GM23338 (cell line): Measurements from ENCODE around the gene CYP2A7. TPM values are rescaled to one million over a fixed set of nuclear protein-coding genes. Genes with fewer than 3 reads are reported as not detected.

ENCODE experiments used
- ATAC-seq: fragments of 200-7000 bp; cut with Tn5 transposase; 3 replicates; pipeline ENCODE4 v1.9.1; 2020
- DNase-seq: peaks from one replicate; pipeline ENCODE4 v3.0.0-alpha.2; 2015; ENCODE audit warnings: low spot score
- H2AFZ ChIP-seq: fragments of 200-600 bp; sonication (generic); 2 replicates; pipeline ENCODE4 v1.8.0; 2016; ENCODE audit warnings: antibody characterized with exemption, mild to moderate bottlenecking, moderate library complexity
- H3F3A ChIP-seq: fragments of 200-600 bp; sonication (generic); replicated peaks from 2 replicates; pipeline ENCODE4 v1.8.0; 2017; ENCODE audit warnings: antibody characterized with exemption, mixed run types, low read depth
- H3K27ac ChIP-seq: fragments of 200-600 bp; sonication (generic); 2 replicates; pipeline ENCODE4 v1.6.1; 2016; ENCODE audit warnings: low read depth
- H3K27me3 ChIP-seq: fragments of 200-600 bp; sonication (generic); 2 replicates; pipeline ENCODE4 v1.8.0; 2016; ENCODE audit warnings: mild to moderate bottlenecking, mixed run types, moderate library complexity; ENCODE audit not compliant: insufficient read depth
- H3K36me3 ChIP-seq: fragments of 200-600 bp; sonication (generic); 2 replicates; pipeline ENCODE4 v1.8.0; 2016; ENCODE audit warnings: mild to moderate bottlenecking; ENCODE audit not compliant: insufficient read depth
- H3K4me1 ChIP-seq: fragments of 200-600 bp; sonication (generic); 2 replicates; pipeline ENCODE4 v1.8.0; 2016; ENCODE audit warnings: mild to moderate bottlenecking, moderate library complexity; ENCODE audit not compliant: insufficient read depth
- H3K4me2 ChIP-seq: fragments of 200-600 bp; sonication (generic); 2 replicates; pipeline ENCODE4 v1.7.1; 2017; ENCODE audit warnings: mixed run types
- H3K4me3 ChIP-seq: fragments of 200-600 bp; sonication (generic); 2 replicates; pipeline ENCODE4 v1.6.1; 2016; ENCODE audit warnings: mixed run types
- H3K79me2 ChIP-seq: fragments of 200-600 bp; sonication (generic); replicated peaks from 2 replicates; pipeline ENCODE4 v1.8.0; 2017; ENCODE audit warnings: mild to moderate bottlenecking; ENCODE audit not compliant: insufficient read depth
- H3K9me2 ChIP-seq: fragments of 200-600 bp; sonication (generic); 2 replicates; pipeline ENCODE4 v1.8.0; 2017; ENCODE audit not compliant: insufficient read depth
- H4K20me1 ChIP-seq: fragments of 200-600 bp; sonication (generic); replicated peaks from 2 replicates; pipeline ENCODE4 v1.8.0; 2017; ENCODE audit warnings: mild to moderate bottlenecking; ENCODE audit not compliant: insufficient read depth
- H3K27ac Mint-ChIP-seq: 2 replicates; pipeline ENCODE4 v1.8.0; 2020; ENCODE audit warnings: inconsistent platforms, mild to moderate bottlenecking, moderate library complexity, mixed read lengths
- H3K27me3 Mint-ChIP-seq: 3 replicates; pipeline ENCODE4 v1.8.0; 2022; ENCODE audit warnings: low read depth, mild to moderate bottlenecking, moderate library complexity, mixed read lengths, inconsistent platforms; ENCODE audit not compliant: insufficient read depth, poor library complexity
- H3K36me3 Mint-ChIP-seq: 3 replicates; pipeline ENCODE4 v1.8.0; 2021; ENCODE audit warnings: low read depth, mild to moderate bottlenecking, inconsistent platforms, moderate library complexity, mixed read lengths
- H3K4me1 Mint-ChIP-seq: 3 replicates; pipeline ENCODE4 v1.8.0; 2020; ENCODE audit warnings: mild to moderate bottlenecking, inconsistent platforms, mixed read lengths
- H3K4me3 Mint-ChIP-seq: 3 replicates; pipeline ENCODE4 v1.8.0; 2021; ENCODE audit warnings: moderate library complexity, mild to moderate bottlenecking, inconsistent platforms, mixed read lengths
- H3K9me3 Mint-ChIP-seq: 3 replicates; pipeline ENCODE4 v1.8.0; 2020; ENCODE audit warnings: moderate library complexity, mild to moderate bottlenecking, inconsistent platforms, mixed read lengths
- CREB1 ChIP-seq: fragments of 250-450 bp; sonication (Bioruptor Pico); IDR thresholded peaks from 2 replicates; pipeline ENCODE4 v1.5.0; 2020; ENCODE audit warnings: low read depth, mild to moderate bottlenecking, moderate library complexity
- CTCF ChIP-seq, 2 experiments: fragments of 200-600 bp in 1 of 2; sonication (generic) in 1 of 2; conservative IDR thresholded peaks; 2 replicates each; pipeline versions ENCODE4 v1.5.1 to v1.6.1; 2016 to 2017; ENCODE audit warnings: antibody characterized with exemption in 2 of 2, low read depth in 2 of 2, mild to moderate bottlenecking in 2 of 2, moderate library complexity in 1 of 2
- ETS1 ChIP-seq: IDR thresholded peaks from 2 replicates; pipeline ENCODE4 v1.6.1; 2016; ENCODE audit warnings: antibody characterized with exemption
- EZH2 ChIP-seq: fragments of 200-600 bp; sonication (generic); IDR thresholded peaks from one replicate; pipeline ENCODE4 v1.8.0; 2017; ENCODE audit warnings: antibody characterized with exemption, mild to moderate bottlenecking, low read depth; ENCODE audit not compliant: unreplicated experiment
- EZH2phosphoT487 ChIP-seq: fragments of 200-600 bp; sonication (generic); IDR thresholded peaks from one replicate; pipeline ENCODE4 v1.8.1; 2018; ENCODE audit warnings: antibody characterized with exemption; ENCODE audit not compliant: unreplicated experiment
- JUNB ChIP-seq: IDR thresholded peaks from one replicate; pipeline ENCODE4 v1.6.1; 2016; ENCODE audit warnings: antibody characterized with exemption; ENCODE audit not compliant: unreplicated experiment
- NANOG ChIP-seq: IDR thresholded peaks from 2 replicates; pipeline ENCODE4 v1.6.1; 2016; ENCODE audit warnings: antibody characterized with exemption, borderline replicate concordance
- POLR2AphosphoS5 ChIP-seq: IDR thresholded peaks from 2 replicates; pipeline ENCODE4 v1.6.1; 2016; ENCODE audit warnings: antibody characterized with exemption, low read depth
- REST ChIP-seq: IDR thresholded peaks from one replicate; pipeline ENCODE4 v1.6.1; 2018; ENCODE audit warnings: antibody characterized with exemption; ENCODE audit not compliant: unreplicated experiment
- STAT1 ChIP-seq: IDR thresholded peaks from one replicate; pipeline ENCODE4 v1.6.1; 2016; ENCODE audit warnings: antibody characterized with exemption; ENCODE audit not compliant: unreplicated experiment
- ZNF114 ChIP-seq: fragments of 250-450 bp; sonication (Bioruptor Pico); IDR thresholded peaks from 2 replicates; pipeline ENCODE4 v1.5.0; 2020; ENCODE audit warnings: mild to moderate bottlenecking, moderate library complexity
- ZNF331 ChIP-seq: fragments of 250-450 bp; sonication (Bioruptor Pico); IDR thresholded peaks from 2 replicates; pipeline ENCODE4 v1.5.0; 2020; ENCODE audit warnings: low read depth, mild to moderate bottlenecking, moderate library complexity
- ZNF462 ChIP-seq: fragments of 250-450 bp; sonication (Bioruptor Pico); IDR thresholded peaks from 2 replicates; pipeline ENCODE4 v1.5.0; 2020; ENCODE audit warnings: mild to moderate bottlenecking, moderate library complexity
- polyA plus RNA-seq: library from polyadenylated mRNA; unstranded; fragments of >200 nt; fragmentation: Nextera tagmentation; extraction: Ambion mirVana; gene quantifications from 2 replicates; pipeline ENCODE4 v1.2.1, GENCODE V29; 2016
- total RNA-seq: library from RNA; depleted of rRNA; stranded (reverse); fragments of >200 nt; shearing (Covaris generic); gene quantifications from 2 replicates; pipeline ENCODE4 v1.2.3, GENCODE V29; 2014

CYP2A7 gene
- total and polyA plus RNA-seq, 2 experiments from 2014 or later: not detected

GRCh38 chr19:40829205-40829604, 52.8 kb downstream of the CYP2A7 start:
- H3K9me3 Mint-ChIP-seq: no peaks in the 10 kb centered on the region; the same call in 2 of the 3 replicates
- H3K27ac Mint-ChIP-seq: no peak overlapping the region
- Histone ChIP-seq H3K4me3 (no peak overlapping the region), H2AFZ (no peak overlapping the region), H4K20me1 (no peaks in the 10 kb centered on the region), H3K36me3 (no peaks in the 10 kb centered on the region), H3K4me1 (no peaks in the 10 kb centered on the region), H3F3A (no peaks in the 10 kb centered on the region), H3K79me2 (no peaks in the 10 kb centered on the region), H3K27ac (no peak overlapping the region), H3K27me3 (no peaks in the 10 kb centered on the region), H3K9me2 (no peaks in the 10 kb centered on the region), H3K4me2 (no peak overlapping the region)
- no peak overlapping the region for H3K4me3 Mint-ChIP-seq
- no peaks in the 10 kb centered on the region for H3K4me1 Mint-ChIP-seq
- ATAC-seq (no peak), DNase-seq (no peak)
- H3K36me3 Mint-ChIP-seq: no peaks in the 10 kb centered on the region
- peaks cover 5% of the 10 kb centered on the region for H3K27me3 Mint-ChIP-seq
- TF ChIP-seq EZH2phosphoT487 (no peak), REST (no peak), ZNF462 (CRISPR knock-in tag) (no peak), EZH2 (no peak), ZNF331 (CRISPR knock-in tag) (no peak), ETS1 (no peak), CREB1 (CRISPR knock-in tag) (no peak), CTCF (conservative IDR thresholded peaks at IDR 0.05; ENCODE audit: low read depth in 2 of 2) (no peak), NANOG (no peak), ZNF114 (CRISPR knock-in tag) (no peak), JUNB (no peak), POLR2AphosphoS5 (no peak), STAT1 (no peak)
